NCI-H524 (cell line): ENCODE results near the gene USP47.

Experiments used
- DNase-seq, 2 experiments: peaks; one replicate each; lab custom pipeline; 2025; lab: John Stamatoyannopoulos, UW

Gene USP47

GRCh38 chr11:11841723-11842420 lies at the start of gene USP47:
Gene USP47, plus strand, starts transcription at chr11:11841972. Its CDS starts 214 bp downstream, at chr11:11842186.
- DNase-seq, result peak; percentile 58 to 85

GRCh38 chr11:11793073-11793472 lies 48.7 kb upstream of the USP47 start:
- DNase-seq, result no peak

GRCh38 chr11:11798586-11799438 lies 43.0 kb upstream of the USP47 start:
- DNase-seq, result peak in 1 of 2 experiments; percentile 60

- no peak for DNase-seq
Measured at GRCh38 chr11:11805228-11805627, 36.5 kb upstream of the USP47 start.

GRCh38 chr11:11806074-11806473 lies 35.7 kb upstream of the USP47 start:
- DNase-seq, result peak in 1 of 2 experiments; percentile 41

- DNase-seq, result peak in 1 of 2 experiments; percentile 54
Measured at GRCh38 chr11:11806586-11806985, 35.2 kb upstream of the USP47 start.

- DNase-seq, result no peak
Measured at GRCh38 chr11:11807811-11808782, 33.7 kb upstream of the USP47 start.

GRCh38 chr11:11808992-11809615 lies 32.7 kb upstream of the USP47 start:
- DNase-seq, result no peak

- no peak for DNase-seq
Measured at GRCh38 chr11:11810764-11811726, 30.7 kb upstream of the USP47 start.

- no peak for DNase-seq
Measured at GRCh38 chr11:11813288-11813962, 28.3 kb upstream of the USP47 start.

- DNase-seq, result no peak
Measured at GRCh38 chr11:11814614-11815452, 26.9 kb upstream of the USP47 start.

- no peak for DNase-seq
Measured at GRCh38 chr11:11816511-11817314, 25.1 kb upstream of the USP47 start.

- no peak for DNase-seq
Measured at GRCh38 chr11:11817957-11818356, 23.8 kb upstream of the USP47 start.

- DNase-seq, result no peak
Measured at GRCh38 chr11:11818529-11819121, 23.1 kb upstream of the USP47 start.

- DNase-seq, result no peak
Measured at GRCh38 chr11:11821899-11822298, 19.9 kb upstream of the USP47 start.

- DNase-seq, result no peak
Measured at GRCh38 chr11:11822946-11823345, 18.8 kb upstream of the USP47 start.

- no peak for DNase-seq
Measured at GRCh38 chr11:11826260-11826659, 15.5 kb upstream of the USP47 start.

- no peak for DNase-seq
Measured at GRCh38 chr11:11827272-11827671, 14.5 kb upstream of the USP47 start.
